GM12801 (cell line): ENCODE measurements around the gene SLC9C1.

ENCODE experiments used
- CTCF ChIP-seq: IDR thresholded peaks from one replicate; pipeline ENCODE4 v1.5.1; 2011; ENCODE audit warnings: control low read depth; ENCODE audit not compliant: insufficient read length; ENCODE audit errors: extremely low read depth

SLC9C1 gene

DNA sequence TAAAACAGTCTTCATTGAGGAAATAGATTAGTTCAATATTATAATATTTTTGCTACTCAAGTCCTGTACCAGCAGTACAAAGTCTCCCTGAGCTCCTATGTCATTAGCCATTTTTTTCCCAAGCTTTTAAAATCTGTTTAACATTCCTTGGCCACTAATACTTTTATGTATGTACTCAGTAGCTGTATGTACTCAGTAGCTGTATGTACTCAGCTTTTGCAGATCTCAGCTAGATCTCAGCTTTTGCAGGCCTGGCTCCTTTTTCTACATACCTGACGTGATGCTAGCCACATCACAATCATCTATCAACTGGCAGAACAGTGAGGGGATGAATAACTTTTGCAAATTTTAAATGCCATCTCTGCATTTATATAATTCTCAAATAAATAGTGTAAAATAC is 13.8 kb downstream of the SLC9C1 start:
- TF ChIP-seq CTCF = no peak

- no peak for TF ChIP-seq CTCF
Measured at GRCh38 chr3:112273536-112273935, 20.5 kb downstream of the SLC9C1 start.

DNA sequence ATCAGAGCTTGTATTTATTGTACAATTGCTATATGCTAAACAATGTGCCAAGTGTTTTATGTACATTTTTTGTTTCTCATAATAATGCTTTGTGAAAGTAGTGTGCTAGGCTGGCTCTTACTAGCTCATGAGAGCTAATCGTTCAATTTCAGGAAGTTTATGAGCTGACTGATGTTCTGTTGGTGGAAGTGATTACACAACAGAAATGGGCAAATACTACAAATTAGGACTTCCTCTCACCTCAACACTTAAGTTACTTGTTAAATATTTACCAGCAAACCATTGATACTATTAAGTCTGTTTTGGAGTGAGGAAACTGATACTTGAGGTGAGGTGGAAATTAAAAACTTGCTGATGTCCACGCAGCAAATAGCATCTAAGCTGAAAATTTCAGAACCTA is 32.3 kb downstream of the SLC9C1 start:
- TF ChIP-seq CTCF = no peak

DNA sequence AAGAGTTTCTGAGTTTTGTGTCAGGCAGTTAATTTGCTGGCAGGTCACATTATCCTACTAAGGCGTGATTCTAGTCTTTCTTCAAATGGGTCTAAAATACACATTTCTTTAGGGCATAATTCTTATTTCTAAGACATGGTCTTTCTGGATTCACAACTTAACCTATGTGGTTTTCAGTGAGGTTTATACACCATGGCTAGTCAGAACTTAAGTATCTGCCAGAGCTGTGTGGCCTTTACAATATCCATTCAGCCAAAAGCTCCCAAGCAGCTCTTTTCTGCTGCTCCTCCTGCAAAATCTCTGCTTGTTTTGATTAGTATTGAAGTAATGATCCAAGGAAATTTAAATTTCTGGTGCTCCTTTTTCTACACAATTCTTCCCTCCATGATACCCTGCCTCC is 33.5 kb downstream of the SLC9C1 start:
- TF ChIP-seq CTCF = no peak

GRCh38 chr3:112253301-112253971 is 40.6 kb downstream of the SLC9C1 start:
- TF ChIP-seq CTCF = no peak

DNA sequence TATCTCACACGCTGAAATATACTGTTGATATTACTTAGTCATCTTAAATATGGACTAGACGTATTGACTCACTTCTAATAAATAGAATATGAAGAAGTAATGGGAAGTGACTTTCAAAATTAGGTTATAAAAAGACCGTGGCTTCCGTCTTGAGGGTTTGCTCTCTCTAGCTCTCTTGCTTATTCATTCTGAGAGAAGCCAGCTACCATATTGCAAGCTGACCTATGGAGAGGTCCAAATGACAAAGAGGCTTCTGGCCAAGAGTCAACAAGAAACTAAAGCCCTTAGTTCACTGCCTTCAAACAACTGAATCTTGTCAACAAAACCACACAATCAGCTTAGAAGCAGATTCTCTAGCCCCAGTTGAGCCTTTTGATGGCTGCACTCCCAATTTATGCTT is 46.1 kb downstream of the SLC9C1 start:
- no peak for TF ChIP-seq CTCF

- TF ChIP-seq CTCF = no peak
Measured at GRCh38 chr3:112247350-112247749, 46.7 kb downstream of the SLC9C1 start.
